CD8-positive, alpha-beta memory T cell (primary cell): ENCODE data around the gene GRK3. TPM values are rescaled to one million over a fixed set of nuclear protein-coding genes. Genes with fewer than 3 reads are reported as not detected.
"Not testable (repeated sequence)": the region's sequence is repeated elsewhere in the genome, so short reads cannot be mapped to it uniquely, and the experiment has no call there.

Experiments used
- CTCF ChIA-PET: fragments of 350-600 bp; sonication (Branson Sonifier 250); formaldehyde crosslinking; loops from one replicate; lab custom pipeline; 2021; ENCODE audit warnings: antibody characterized with exemption; lab: Charles Lee
- POLR2A ChIA-PET: fragments of 350-600 bp; sonication (Branson Sonifier 250); formaldehyde crosslinking; loops from one replicate; lab custom pipeline; 2021; ENCODE audit warnings: antibody characterized with exemption; lab: Charles Lee
- DNase-seq, 5 donors: peaks; one replicate each; pipeline versions ENCODE4 v3.0.0 to v3.0.0-alpha.2; 2020 to 2022; ENCODE audit warnings: mixed read lengths in 1 of 5
- H3K27ac ChIP-seq: one replicate; pipeline ENCODE4 v1.7.0; 2013; ENCODE audit warnings: low read depth, mild to moderate bottlenecking, low read length, moderate library complexity
- H3K27me3 ChIP-seq: 2 replicates; pipeline ENCODE4 v1.7.0; 2013; ENCODE audit warnings: low read length, mild to moderate bottlenecking; ENCODE audit not compliant: insufficient read depth, poor library complexity, severe bottlenecking
- H3K36me3 ChIP-seq: 2 replicates; pipeline ENCODE4 v1.7.0; 2013; ENCODE audit warnings: mild to moderate bottlenecking, low read length, moderate library complexity; ENCODE audit not compliant: insufficient read depth
- H3K4me1 ChIP-seq: 2 replicates; pipeline ENCODE4 v1.7.0; 2013; ENCODE audit warnings: mild to moderate bottlenecking, low read length, moderate library complexity; ENCODE audit not compliant: insufficient read depth
- H3K4me3 ChIP-seq: 2 replicates; pipeline ENCODE4 v1.7.0; 2013; ENCODE audit warnings: mild to moderate bottlenecking, low read length
- H3K9me3 ChIP-seq: 2 replicates; pipeline ENCODE4 v1.7.0; 2013; ENCODE audit warnings: mild to moderate bottlenecking, low read length
- H3K27ac Mint-ChIP-seq, 8 donors: one replicate each; pipeline ENCODE4 v1.8.0; 2020 to 2021; ENCODE audit warnings: mixed read lengths in 8 of 8, mild to moderate bottlenecking in 6 of 8, inconsistent platforms in 3 of 8, moderate library complexity in 3 of 8
- H3K27me3 Mint-ChIP-seq, 2 donors: one replicate each; pipeline ENCODE4 v1.8.0; 2020 to 2021; ENCODE audit warnings: mixed read lengths in 2 of 2, mild to moderate bottlenecking in 1 of 2, moderate library complexity in 1 of 2
- H3K36me3 Mint-ChIP-seq, 3 donors: one replicate each; pipeline ENCODE4 v1.8.0; 2020 to 2021; ENCODE audit warnings: mixed read lengths in 3 of 3, inconsistent platforms in 1 of 3, mild to moderate bottlenecking in 1 of 3
- H3K4me1 Mint-ChIP-seq, 3 donors: one replicate each; pipeline ENCODE4 v1.8.0; 2020 to 2021; ENCODE audit warnings: mixed read lengths in 3 of 3, inconsistent platforms in 1 of 3, mild to moderate bottlenecking in 1 of 3
- H3K4me3 Mint-ChIP-seq, 7 donors: one replicate each; pipeline ENCODE4 v1.8.0; 2020 to 2021; ENCODE audit warnings: mixed read lengths in 7 of 7, mild to moderate bottlenecking in 6 of 7, moderate library complexity in 4 of 7, inconsistent platforms in 2 of 7
- H3K9me3 Mint-ChIP-seq, 5 donors: one replicate each; pipeline ENCODE4 v1.8.0; 2020 to 2022; ENCODE audit warnings: mixed read lengths in 5 of 5, mild to moderate bottlenecking in 3 of 5, moderate library complexity in 2 of 5, inconsistent platforms in 1 of 5
- polyA plus RNA-seq: library from polyadenylated mRNA; unstranded; fragments of 300-500 nt; fragmentation: Illumina TruSeq; gene quantifications from one replicate; pipeline ENCODE4 v1.2.3, GENCODE V29; 2021
- total RNA-seq, 2 experiments: library from RNA; stranded (reverse); gene quantifications; one replicate each; pipeline ENCODE4 v1.2.3, GENCODE V29; 2021

The GRK3 gene
- total and polyA plus RNA-seq, 3 experiments from 2014 or later = 0.26 to 9.4 (median 8.3) TPM

DNA sequence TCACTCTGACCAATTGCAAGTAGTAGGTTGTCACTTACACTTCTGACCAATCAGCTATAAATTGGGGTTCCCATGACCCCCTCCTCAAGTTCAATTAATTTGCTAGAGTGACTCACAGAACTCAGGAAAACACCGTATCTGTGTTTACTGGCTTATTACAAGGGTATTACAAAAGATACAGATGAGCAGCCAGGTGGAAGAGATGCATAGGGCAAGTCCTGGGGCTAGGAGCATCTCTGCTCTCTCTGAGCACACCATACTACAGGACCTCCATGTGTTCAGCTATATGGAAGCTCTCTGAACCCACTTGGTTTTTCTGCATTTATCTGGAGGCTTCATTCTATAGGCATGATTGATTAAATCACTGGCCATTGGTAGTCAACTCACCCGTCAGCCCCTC, 11.3 kb upstream of the GRK3 start:
- Histone ChIP-seq H3K27me3 (no peaks in the 10 kb centered on the region), H3K4me1 (no peaks in the 10 kb centered on the region), H3K9me3 (no peaks in the 10 kb centered on the region), H3K4me3 (no peak overlapping the region), H3K27ac (no peak overlapping the region), H3K36me3 (no peaks in the 10 kb centered on the region)
- H3K4me1 Mint-ChIP-seq = no peaks in the 10 kb centered on the region
- peaks cover 0 to 2% (median 0%) of the 10 kb centered on the region in 5 donors for H3K9me3 Mint-ChIP-seq
- DNase-seq = no peak
- POLR2A ChIA-PET = interaction anchor here (0.6 kb wide), 1 partner anchor 10 kb away, joined by 3 read pairs; no protein-coding TSS in a partner anchor
- no peaks in the 10 kb centered on the region for H3K36me3 Mint-ChIP-seq
- peaks cover 5% of the 10 kb centered on the region in 2 donors for H3K27me3 Mint-ChIP-seq
- H3K27ac Mint-ChIP-seq = peak overlapping the region in 1 of 8 donors; percentile 58
- CTCF ChIA-PET = no interaction called here
- H3K4me3 Mint-ChIP-seq = no peak overlapping the region

DNA sequence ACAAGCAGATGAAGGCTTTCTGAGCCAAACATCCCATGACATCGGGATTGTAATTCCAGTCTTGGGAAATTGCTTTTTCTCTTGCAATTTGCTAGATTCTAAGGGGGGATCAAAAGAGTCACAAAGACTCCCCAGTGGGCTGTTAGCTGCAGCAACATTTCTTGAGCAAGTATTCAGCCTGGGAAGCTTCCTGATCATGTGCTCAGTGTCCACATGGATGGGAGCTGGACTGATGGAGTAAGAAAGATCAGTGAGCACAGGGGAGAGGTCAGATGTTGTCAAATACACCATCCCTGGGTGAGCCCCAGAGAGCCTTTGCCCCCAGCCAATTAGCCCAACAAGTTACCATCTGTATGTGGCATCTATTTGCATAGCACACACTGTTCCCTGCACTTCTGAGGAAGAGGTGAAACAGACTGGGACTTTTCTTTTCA, 10.2 kb upstream of the GRK3 start:
- Mint-ChIP-seq H3K27me3 (peaks cover 5% of the 10 kb centered on the region in 2 donors), H3K4me1 (no peaks in the 10 kb centered on the region), H3K4me3 (no peak overlapping the region), H3K27ac (no peak overlapping the region), H3K9me3 (peaks cover 0 to 2% (median 0%) of the 10 kb centered on the region in 5 donors), H3K36me3 (no peaks in the 10 kb centered on the region)
- Histone ChIP-seq H3K9me3 (no peaks in the 10 kb centered on the region), H3K36me3 (no peaks in the 10 kb centered on the region), H3K27ac (no peak overlapping the region), H3K4me3 (no peak overlapping the region), H3K4me1 (no peaks in the 10 kb centered on the region), H3K27me3 (no peaks in the 10 kb centered on the region)
- POLR2A ChIA-PET = no interaction called here
- CTCF ChIA-PET = no interaction called here
- no peak for DNase-seq

DNA sequence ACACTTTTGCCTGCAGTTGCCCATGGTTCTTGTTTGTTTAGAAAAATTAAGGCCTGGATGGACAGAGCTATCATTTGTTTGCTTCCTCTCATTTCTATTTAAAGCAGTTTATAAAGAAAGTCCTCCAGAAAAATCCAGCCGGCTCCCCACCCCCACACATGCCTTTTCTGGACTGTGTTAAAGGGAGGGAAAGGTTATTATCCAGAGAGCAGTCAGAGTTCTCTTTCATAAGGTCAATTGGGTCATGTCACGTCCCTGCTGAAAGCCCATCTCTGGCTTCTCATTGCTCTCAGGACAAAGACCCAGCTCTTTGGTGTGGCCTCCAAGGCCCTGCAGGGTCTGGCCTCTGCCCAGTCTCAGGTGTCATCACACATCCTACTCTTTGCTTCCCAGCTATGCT, 9.8 kb upstream of the GRK3 start:
- Mint-ChIP-seq H3K27me3 (peaks cover 5% of the 10 kb centered on the region in 2 donors), H3K36me3 (no peaks in the 10 kb centered on the region), H3K27ac (no peak overlapping the region), H3K4me1 (no peaks in the 10 kb centered on the region), H3K4me3 (no peak overlapping the region), H3K9me3 (peaks cover 0 to 2% (median 0%) of the 10 kb centered on the region in 5 donors)
- no peak for DNase-seq
- H3K9me3 ChIP-seq = no peaks in the 10 kb centered on the region
- no peak overlapping the region for H3K27ac ChIP-seq
- POLR2A ChIA-PET = no interaction called here
- CTCF ChIA-PET = no interaction called here
- H3K36me3 ChIP-seq = no peaks in the 10 kb centered on the region
- no peak overlapping the region for H3K4me3 ChIP-seq
- no peaks in the 10 kb centered on the region for H3K4me1 ChIP-seq
- H3K27me3 ChIP-seq = no peaks in the 10 kb centered on the region

DNA sequence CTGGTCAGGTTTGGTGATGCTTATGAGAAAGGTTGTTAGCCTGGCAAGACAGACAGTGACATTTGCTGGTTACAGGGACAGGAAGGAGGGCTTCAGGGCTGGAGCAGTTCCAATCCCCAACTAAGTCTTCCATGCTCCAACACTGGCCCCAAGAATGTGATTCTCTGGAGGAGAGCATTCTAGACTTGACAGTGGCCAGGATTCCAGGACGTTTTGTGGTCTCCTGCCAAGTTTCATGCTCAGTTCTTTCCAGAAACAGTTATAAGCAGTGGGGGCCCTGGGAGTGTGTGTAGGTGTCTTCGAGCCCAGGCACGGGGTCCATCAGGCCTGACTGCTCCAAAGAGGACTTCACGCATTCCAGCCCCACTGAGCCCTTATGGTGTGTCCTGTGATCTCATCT, 8.9 kb upstream of the GRK3 start:
- ChIA-PET CTCF (no interaction called here), POLR2A (no interaction called here)
- no peak for DNase-seq
- H3K27ac ChIP-seq = no peak overlapping the region
- H3K36me3 Mint-ChIP-seq = no peaks in the 10 kb centered on the region
- H3K36me3 ChIP-seq = no peaks in the 10 kb centered on the region
- no peak overlapping the region for H3K4me3 ChIP-seq
- H3K9me3 Mint-ChIP-seq = peaks cover 0 to 2% (median 0%) of the 10 kb centered on the region in 5 donors
- H3K9me3 ChIP-seq = no peaks in the 10 kb centered on the region
- H3K27ac Mint-ChIP-seq = no peak overlapping the region
- H3K27me3 Mint-ChIP-seq = peaks cover 5 to 7% of the 10 kb centered on the region in 2 donors
- H3K4me1 Mint-ChIP-seq = no peaks in the 10 kb centered on the region
- no peaks in the 10 kb centered on the region for H3K27me3 ChIP-seq
- H3K4me1 ChIP-seq = no peaks in the 10 kb centered on the region
- no peak overlapping the region for H3K4me3 Mint-ChIP-seq

DNA sequence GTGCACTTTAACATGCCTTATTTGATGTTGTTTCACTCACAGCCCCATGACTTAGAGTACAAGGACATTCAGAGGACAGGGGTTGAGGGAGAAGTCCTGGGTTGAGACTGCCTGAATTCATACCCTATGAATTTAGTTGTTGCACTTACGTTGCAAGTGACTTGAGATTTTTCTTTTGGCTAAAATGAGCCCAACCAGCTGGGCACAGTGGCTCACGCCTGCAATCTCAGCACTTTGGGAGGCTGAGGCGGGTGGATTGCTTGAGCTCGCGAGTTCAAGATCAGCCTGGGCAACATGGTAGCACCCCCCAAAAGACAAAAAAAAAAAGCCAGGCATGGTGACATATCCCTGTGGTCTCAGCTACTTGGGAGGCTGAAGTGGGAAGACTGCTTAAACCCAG, 7.3 kb upstream of the GRK3 start:
- no peaks in the 10 kb centered on the region for H3K9me3 Mint-ChIP-seq

DNA sequence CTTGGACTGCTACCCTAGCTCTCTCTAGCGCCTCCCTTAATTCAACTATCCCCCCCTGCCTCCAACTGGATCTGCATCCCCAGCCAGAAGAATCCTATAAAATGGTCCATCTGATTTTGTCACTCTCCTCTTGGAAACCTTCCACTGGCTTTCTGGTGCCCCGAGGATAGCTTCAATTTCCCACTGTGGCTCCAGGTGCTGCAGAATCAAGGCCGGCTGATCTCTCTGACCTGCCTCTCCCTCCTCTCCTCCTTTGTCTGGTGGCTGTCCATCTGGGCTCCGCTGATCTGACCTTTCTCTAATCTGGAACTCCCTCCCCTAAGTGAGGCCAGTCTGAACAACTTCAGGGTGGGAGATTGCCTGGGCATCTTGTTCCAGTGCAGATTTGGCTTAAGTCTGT, 6.1 kb upstream of the GRK3 start:
- Histone ChIP-seq H3K27ac (no peak overlapping the region), H3K27me3 (no peaks in the 10 kb centered on the region), H3K36me3 (no peaks in the 10 kb centered on the region), H3K4me1 (no peaks in the 10 kb centered on the region), H3K9me3 (no peaks in the 10 kb centered on the region), H3K4me3 (no peak overlapping the region)
- no peak for DNase-seq
- H3K36me3 Mint-ChIP-seq = no peaks in the 10 kb centered on the region
- no peaks in the 10 kb centered on the region for H3K9me3 Mint-ChIP-seq
- POLR2A ChIA-PET = no interaction called here
- CTCF ChIA-PET = no interaction called here
- H3K4me1 Mint-ChIP-seq = peaks cover 2 to 6% (median 3%) of the 10 kb centered on the region in 3 donors
- H3K27ac Mint-ChIP-seq = no peak overlapping the region
- H3K4me3 Mint-ChIP-seq = peak overlapping the region in 1 of 7 donors; percentile 32
- peaks cover 0 to 4% of the 10 kb centered on the region in 2 donors for H3K27me3 Mint-ChIP-seq

More for the DNA sequence above, 7.3 kb upstream of the GRK3 start:
- Mint-ChIP-seq H3K36me3 (no peaks in the 10 kb centered on the region), H3K4me3 (no peak overlapping the region), H3K4me1 (peaks cover 0 to 2% (median 0%) of the 10 kb centered on the region in 3 donors), H3K27me3 (peaks cover under 1 to 7% of the 10 kb centered on the region in 2 donors), H3K27ac (no peak overlapping the region)
- Histone ChIP-seq H3K27ac (no peak overlapping the region), H3K4me1 (no peaks in the 10 kb centered on the region), H3K4me3 (no peak overlapping the region), H3K36me3 (no peaks in the 10 kb centered on the region), H3K27me3 (no peaks in the 10 kb centered on the region), H3K9me3 (no peaks in the 10 kb centered on the region)
- no peak for DNase-seq
- ChIA-PET POLR2A (no interaction called here), CTCF (no interaction called here)

DNA sequence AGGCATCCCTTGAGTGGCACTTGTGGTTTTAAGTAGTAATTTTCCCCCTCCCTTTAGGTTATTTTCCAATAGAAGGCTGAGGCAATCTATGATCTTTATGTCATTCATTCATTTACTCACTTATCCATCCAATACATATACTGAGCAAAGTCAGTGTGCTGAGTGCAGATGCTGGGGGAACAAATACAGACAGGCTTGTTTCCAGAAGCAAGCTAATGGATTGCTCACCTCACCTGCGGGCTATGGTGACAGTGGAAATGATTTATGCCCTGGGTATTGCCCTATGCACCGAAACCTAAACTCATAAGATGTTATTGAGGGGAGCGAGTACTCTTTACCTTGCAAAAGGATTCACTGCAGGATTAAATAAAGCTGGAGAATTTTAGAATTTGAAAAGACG, 4.6 kb upstream of the GRK3 start:
- Mint-ChIP-seq H3K27ac (peak overlapping the region in 1 of 8 donors; percentile 29), H3K4me1 (peaks cover 10 to 16% (median 13%) of the 10 kb centered on the region in 3 donors)
- H3K36me3 Mint-ChIP-seq, H3K27ac ChIP-seq, H3K4me3 Mint-ChIP-seq, H3K9me3 ChIP-seq, POLR2A ChIA-PET, H3K4me1 ChIP-seq, H3K27me3 ChIP-seq, H3K4me3 ChIP-seq, CTCF ChIA-PET, H3K36me3 ChIP-seq, H3K9me3 Mint-ChIP-seq, DNase-seq, H3K27me3 Mint-ChIP-seq: not testable (repeated sequence)

DNA sequence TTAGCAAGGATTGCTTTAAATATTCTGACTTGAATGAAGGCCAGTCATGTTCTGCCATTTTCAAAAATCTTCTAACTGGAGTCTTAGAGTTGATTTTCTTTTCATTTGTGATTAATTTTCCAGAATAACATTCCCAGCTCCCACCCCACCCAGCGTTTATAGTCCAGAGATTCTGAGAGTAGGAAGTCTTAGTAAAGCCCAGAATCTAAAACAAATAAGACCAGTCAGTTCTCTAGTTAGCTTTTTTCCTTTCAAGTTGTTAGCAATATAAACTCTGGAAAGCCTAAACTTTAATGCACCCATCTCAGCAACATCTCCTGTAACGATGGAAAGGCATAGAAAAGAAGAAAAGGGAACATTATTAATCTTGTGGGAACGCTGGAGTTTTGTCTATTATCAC, 3.3 kb upstream of the GRK3 start:
- H3K4me3 Mint-ChIP-seq, H3K27me3 ChIP-seq, H3K9me3 ChIP-seq, DNase-seq, H3K4me3 ChIP-seq, H3K36me3 Mint-ChIP-seq, H3K36me3 ChIP-seq, CTCF ChIA-PET, H3K27ac ChIP-seq, POLR2A ChIA-PET, H3K9me3 Mint-ChIP-seq, H3K27me3 Mint-ChIP-seq: not testable (repeated sequence)
- H3K4me1 Mint-ChIP-seq = peaks cover 17 to 26% (median 22%) of the 10 kb centered on the region in 3 donors
- peak overlapping the region in 2 of 8 donors; percentile 53 to 56 for H3K27ac Mint-ChIP-seq
- peaks cover 13% of the 10 kb centered on the region for H3K4me1 ChIP-seq
